Measurements from ENCODE around the gene C19orf73. TPM values are rescaled to one million over a fixed set of nuclear protein-coding genes. Genes with fewer than 3 reads are reported as not detected.

The C19orf73 gene
- total and polyA plus RNA-seq, 9 of the 15 experiments (the other 6 are each of a cell fraction or from before 2014, with no cell fraction given) = 0.08 to 7.4 (median 1.4) TPM

- TF ChIP-seq SFPQ (IDR thresholded peaks at IDR 0.05; ENCODE audit: low read depth, low read length) (no peak), ZNF282 (CRISPR knock-in tag; IDR thresholded peaks at IDR 0.05) (no peak), CHD1 (IDR thresholded peaks at IDR 0.05; ENCODE audit: low read length) (no peak), SNIP1 (IDR thresholded peaks at IDR 0.05; ENCODE audit: low read depth) (no peak), SNAPC5 (CRISPR knock-in tag; IDR thresholded peaks at IDR 0.05) (no peak), MCM5 (IDR thresholded peaks at IDR 0.05; ENCODE audit: low read depth) (no peak), ZFX (CRISPR knock-in tag; IDR thresholded peaks at IDR 0.05) (no peak), CREB5 (CRISPR knock-in tag; IDR thresholded peaks at IDR 0.05) (no peak), E2F5 (CRISPR knock-in tag; IDR thresholded peaks at IDR 0.05) (peak; percentile 84; the same call in 1 of the 2 replicates), CHD2 (IDR thresholded peaks at IDR 0.05; ENCODE audit: low read depth, low read length) (no peak), PHTF2 (CRISPR knock-in tag; IDR thresholded peaks at IDR 0.05) (no peak), MAFF (IDR thresholded peaks at IDR 0.05; ENCODE audit: low read length) (no peak), PYGO2 (tag; IDR thresholded peaks at IDR 0.05) (no peak), ZBTB43 (CRISPR knock-in tag; IDR thresholded peaks at IDR 0.05) (no peak), MITF (IDR thresholded peaks at IDR 0.05) (no peak), MCM3 (IDR thresholded peaks at IDR 0.05) (no peak), HINFP (tag; conservative IDR thresholded peaks at IDR 0.05; ENCODE audit: low read depth) (no peak), GATA2 (CRISPR knock-in tag; IDR thresholded peaks at IDR 0.05) (no peak), GTF2E2 (tag; IDR thresholded peaks at IDR 0.05) (no peak), GATAD2B (IDR thresholded peaks at IDR 0.05; ENCODE audit: borderline replicate concordance) (peak; percentile 95)
Observed at GRCh38 chr19:49113762-49114629, 4.9 kb downstream of the C19orf73 start, which contains the start of gene LIN7B (continued).

All from K562 (cell line).